Measurements from ENCODE around the gene ENPP5.

The ENPP5 gene

DNA sequence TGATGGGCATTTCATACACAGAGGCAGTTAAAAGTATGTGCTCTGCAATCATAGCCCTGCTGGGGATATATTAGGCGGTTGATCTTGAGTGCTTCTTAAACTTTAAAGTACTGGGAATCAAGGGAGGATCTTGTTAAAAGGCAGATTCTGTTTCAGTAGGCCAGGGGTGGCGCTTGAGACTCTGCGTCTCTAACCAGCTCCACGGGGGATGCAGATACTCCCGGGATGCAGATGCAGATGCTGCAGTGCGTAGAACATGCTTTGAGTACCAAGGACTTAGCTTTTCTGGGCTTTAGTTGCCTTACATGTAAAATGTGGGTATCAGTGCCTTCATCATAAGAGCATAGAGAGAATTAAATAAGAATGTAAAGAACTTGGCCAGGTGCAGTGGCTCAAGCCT, 44.4 kb upstream of the ENPP5 start:
- no peak overlapping the region for H3K4me3 ChIP-seq (ENCODE audit: low read depth, low read length, poor library complexity, severe bottlenecking)
- no peak overlapping the region for H3K9ac ChIP-seq (ENCODE audit: low read length)
- H4K20me1 ChIP-seq (ENCODE audit: insufficient read depth, low read length): no peaks in the 10 kb centered on the region
- H3K4me2 ChIP-seq (ENCODE audit: low read length): no peak overlapping the region
- H3K4me1 ChIP-seq (ENCODE audit: insufficient read depth, low read length, severe bottlenecking): peaks cover 14% of the 10 kb centered on the region
- no peaks in the 10 kb centered on the region for H3K9me2 ChIP-seq (ENCODE audit: low read depth, low read length)
- H2AFZ ChIP-seq (ENCODE audit: low read length): no peak overlapping the region
- H3K27ac ChIP-seq (ENCODE audit: low read depth, low read length, poor library complexity, severe bottlenecking): no peak overlapping the region
- no peaks in the 10 kb centered on the region for H3K9me3 ChIP-seq (ENCODE audit: low read length)
- no peaks in the 10 kb centered on the region for H3K27me3 ChIP-seq (ENCODE audit: insufficient read depth, low read length)
- no peaks in the 10 kb centered on the region for H3F3A ChIP-seq (ENCODE audit: insufficient read depth, low read length)
- no peaks in the 10 kb centered on the region for H3K36me3 ChIP-seq (ENCODE audit: insufficient read depth, low read length)
- no peaks in the 10 kb centered on the region for H3K79me2 ChIP-seq (ENCODE audit: insufficient read depth, low read length)
- TF ChIP-seq EZH2 (IDR thresholded peaks at IDR 0.05; ENCODE audit: borderline replicate concordance, low read length): no peak
- TF ChIP-seq, protein P1, sequence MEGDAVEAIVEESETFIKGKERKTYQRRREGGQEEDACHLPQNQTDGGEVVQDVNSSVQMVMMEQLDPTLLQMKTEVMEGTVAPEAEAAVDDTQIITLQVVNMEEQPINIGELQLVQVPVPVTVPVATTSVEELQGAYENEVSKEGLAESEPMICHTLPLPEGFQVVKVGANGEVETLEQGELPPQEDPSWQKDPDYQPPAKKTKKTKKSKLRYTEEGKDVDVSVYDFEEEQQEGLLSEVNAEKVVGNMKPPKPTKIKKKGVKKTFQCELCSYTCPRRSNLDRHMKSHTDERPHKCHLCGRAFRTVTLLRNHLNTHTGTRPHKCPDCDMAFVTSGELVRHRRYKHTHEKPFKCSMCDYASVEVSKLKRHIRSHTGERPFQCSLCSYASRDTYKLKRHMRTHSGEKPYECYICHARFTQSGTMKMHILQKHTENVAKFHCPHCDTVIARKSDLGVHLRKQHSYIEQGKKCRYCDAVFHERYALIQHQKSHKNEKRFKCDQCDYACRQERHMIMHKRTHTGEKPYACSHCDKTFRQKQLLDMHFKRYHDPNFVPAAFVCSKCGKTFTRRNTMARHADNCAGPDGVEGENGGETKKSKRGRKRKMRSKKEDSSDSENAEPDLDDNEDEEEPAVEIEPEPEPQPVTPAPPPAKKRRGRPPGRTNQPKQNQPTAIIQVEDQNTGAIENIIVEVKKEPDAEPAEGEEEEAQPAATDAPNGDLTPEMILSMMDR (IDR thresholded peaks at IDR 0.05; ENCODE audit: low read length): no peak

DNA sequence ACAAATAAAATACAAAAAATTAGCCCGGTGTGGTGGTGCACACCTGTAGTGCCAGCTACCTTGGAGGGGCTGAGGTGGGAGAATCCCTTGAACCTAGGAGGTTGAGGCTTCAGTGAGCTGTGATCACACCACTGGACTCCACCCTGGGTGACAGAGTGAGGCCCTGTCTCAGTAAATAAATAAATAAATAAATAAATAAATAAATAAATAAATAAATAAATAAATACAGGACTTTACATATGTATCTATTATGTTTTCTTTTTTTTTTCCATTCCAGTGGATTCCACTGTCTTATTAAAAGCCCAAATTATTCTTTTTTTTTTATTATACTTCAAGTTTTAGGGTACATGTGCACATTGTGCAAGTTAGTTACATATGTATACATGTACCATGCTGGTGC, 41.1 kb upstream of the ENPP5 start:
- Histone ChIP-seq H3F3A (ENCODE audit: insufficient read depth, low read length) (no peaks in the 10 kb centered on the region), H3K4me3 (ENCODE audit: low read depth, low read length, poor library complexity, severe bottlenecking) (no peak overlapping the region), H3K4me2 (ENCODE audit: low read length) (no peak overlapping the region), H3K9me3 (ENCODE audit: low read length) (no peaks in the 10 kb centered on the region), H3K27ac (ENCODE audit: low read depth, low read length, poor library complexity, severe bottlenecking) (no peak overlapping the region), H3K36me3 (ENCODE audit: insufficient read depth, low read length) (no peaks in the 10 kb centered on the region), H2AFZ (ENCODE audit: low read length) (no peak overlapping the region), H4K20me1 (ENCODE audit: insufficient read depth, low read length) (no peaks in the 10 kb centered on the region), H3K9ac (ENCODE audit: low read length) (no peak overlapping the region), H3K27me3 (ENCODE audit: insufficient read depth, low read length) (no peaks in the 10 kb centered on the region), H3K4me1 (ENCODE audit: insufficient read depth, low read length, severe bottlenecking) (no peaks in the 10 kb centered on the region), H3K79me2 (ENCODE audit: insufficient read depth, low read length) (no peaks in the 10 kb centered on the region), H3K9me2 (ENCODE audit: low read depth, low read length) (no peaks in the 10 kb centered on the region)
- no peak for TF ChIP-seq EZH2 (IDR thresholded peaks at IDR 0.05; ENCODE audit: borderline replicate concordance, low read length)
- TF ChIP-seq, protein P1 (IDR thresholded peaks at IDR 0.05; ENCODE audit: low read length): no peak

DNA sequence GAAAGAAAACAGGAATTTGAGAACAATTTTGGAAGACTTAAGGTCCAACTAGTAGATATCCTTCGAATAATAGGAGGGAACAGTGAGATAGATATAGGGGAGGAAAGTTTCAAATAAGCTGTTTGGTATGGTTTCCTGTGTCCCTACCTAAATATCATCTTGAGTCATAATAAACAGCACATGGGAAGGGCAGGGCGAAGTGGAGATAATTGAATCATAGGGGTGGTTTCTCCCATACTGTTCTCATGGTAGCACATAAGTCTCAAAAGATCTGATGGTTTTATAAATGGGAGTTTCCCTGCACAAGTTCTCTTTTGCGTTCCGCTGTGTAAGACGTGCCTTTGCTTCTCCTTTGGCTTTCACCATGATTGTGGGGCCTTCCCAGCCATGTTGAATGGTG, 39.5 kb upstream of the ENPP5 start:
- Histone ChIP-seq H3F3A (ENCODE audit: insufficient read depth, low read length) (no peaks in the 10 kb centered on the region), H3K9ac (ENCODE audit: low read length) (no peak overlapping the region), H3K4me2 (ENCODE audit: low read length) (no peak overlapping the region), H3K79me2 (ENCODE audit: insufficient read depth, low read length) (no peaks in the 10 kb centered on the region), H4K20me1 (ENCODE audit: insufficient read depth, low read length) (no peaks in the 10 kb centered on the region), H3K27me3 (ENCODE audit: insufficient read depth, low read length) (no peaks in the 10 kb centered on the region), H3K9me3 (ENCODE audit: low read length) (no peaks in the 10 kb centered on the region), H3K27ac (ENCODE audit: low read depth, low read length, poor library complexity, severe bottlenecking) (no peak overlapping the region), H3K4me1 (ENCODE audit: insufficient read depth, low read length, severe bottlenecking) (no peaks in the 10 kb centered on the region), H3K9me2 (ENCODE audit: low read depth, low read length) (no peaks in the 10 kb centered on the region), H3K4me3 (ENCODE audit: low read depth, low read length, poor library complexity, severe bottlenecking) (no peak overlapping the region), H3K36me3 (ENCODE audit: insufficient read depth, low read length) (no peaks in the 10 kb centered on the region), H2AFZ (ENCODE audit: low read length) (no peak overlapping the region)
- TF ChIP-seq EZH2 (IDR thresholded peaks at IDR 0.05; ENCODE audit: borderline replicate concordance, low read length): no peak
- TF ChIP-seq, protein P1 (IDR thresholded peaks at IDR 0.05; ENCODE audit: low read length): no peak

All from OCI-LY1 (cell line).